HFF-Myc (cell line): ENCODE data around the gene SRSF11.

Experiments
- DNase-seq: peaks from one replicate; pipeline ENCODE4 v3.0.0-alpha.2; 2011; ENCODE audit warnings: low read depth; ENCODE audit errors: extremely low read depth
- H3K4me3 ChIP-seq: replicated peaks from 2 replicates; pipeline ENCODE4 v1.5.1; 2011; ENCODE audit warnings: low read depth, mild to moderate bottlenecking, control low read depth, low read length
- CTCF ChIP-seq: IDR thresholded peaks from 2 replicates; pipeline ENCODE4 v1.5.1; 2012; ENCODE audit warnings: mild to moderate bottlenecking, low read depth, low read length, control low read depth; ENCODE audit errors: missing control alignments

Gene SRSF11

GRCh38 chr1:70277875-70278274 lies 56.7 kb downstream of the SRSF11 start:
- H3K4me3 ChIP-seq: no peak overlapping the region
- TF ChIP-seq CTCF: no peak
- DNase-seq: no peak

- no peak overlapping the region for H3K4me3 ChIP-seq
- TF ChIP-seq CTCF: no peak
Observed at GRCh38 chr1:70278710-70279109, 57.5 kb downstream of the SRSF11 start.

GRCh38 chr1:70284366-70284765 lies 63.2 kb downstream of the SRSF11 start:
- H3K4me3 ChIP-seq: no peak overlapping the region
- TF ChIP-seq CTCF: no peak
- DNase-seq: no peak

More at GRCh38 chr1:70278710-70279109, 57.5 kb downstream of the SRSF11 start:
- DNase-seq: no peak

- no peak for DNase-seq
- TF ChIP-seq CTCF: no peak
Observed at GRCh38 chr1:70286453-70286852, 65.3 kb downstream of the SRSF11 start.

GRCh38 chr1:70288166-70288565 lies 67.0 kb downstream of the SRSF11 start:
- H3K4me3 ChIP-seq: no peak overlapping the region
- TF ChIP-seq CTCF: no peak

More at GRCh38 chr1:70286453-70286852, 65.3 kb downstream of the SRSF11 start:
- H3K4me3 ChIP-seq: no peak overlapping the region

GRCh38 chr1:70290218-70290617 lies 69.0 kb downstream of the SRSF11 start:
- TF ChIP-seq CTCF: no peak
- H3K4me3 ChIP-seq: no peak overlapping the region
- DNase-seq: no peak

More at GRCh38 chr1:70288166-70288565, 67.0 kb downstream of the SRSF11 start:
- no peak for DNase-seq

GRCh38 chr1:70293186-70293843 lies 72.1 kb downstream of the SRSF11 start:
- no peak overlapping the region for H3K4me3 ChIP-seq
- DNase-seq: no peak
- no peak for TF ChIP-seq CTCF
